Measurements from ENCODE around the gene PITPNM1. TPM values are rescaled to one million over a fixed set of nuclear protein-coding genes. Genes with fewer than 3 reads are reported as not detected.

Gene PITPNM1
- total and polyA plus RNA-seq, 2 experiments from 2014 or later, result 9.1 to 57.1 TPM

DNA sequence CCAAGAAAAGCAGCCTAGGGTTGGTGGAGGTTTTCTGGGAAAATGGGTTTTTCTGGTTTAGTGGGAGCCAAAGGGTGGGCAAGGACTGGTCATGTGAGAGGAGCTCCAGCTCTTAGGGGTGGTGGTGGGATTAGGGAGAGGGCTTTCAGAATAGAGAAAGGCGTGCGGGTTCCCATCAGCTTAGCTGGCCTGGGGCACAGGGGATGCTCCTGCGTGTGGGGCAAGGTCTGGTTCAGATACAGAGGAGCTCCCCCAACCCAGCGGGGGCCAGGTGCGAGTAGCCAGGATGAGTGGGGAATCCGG lies 36.8 kb downstream of the PITPNM1 start (continued):
- TF ChIP-seq, protein P1, sequence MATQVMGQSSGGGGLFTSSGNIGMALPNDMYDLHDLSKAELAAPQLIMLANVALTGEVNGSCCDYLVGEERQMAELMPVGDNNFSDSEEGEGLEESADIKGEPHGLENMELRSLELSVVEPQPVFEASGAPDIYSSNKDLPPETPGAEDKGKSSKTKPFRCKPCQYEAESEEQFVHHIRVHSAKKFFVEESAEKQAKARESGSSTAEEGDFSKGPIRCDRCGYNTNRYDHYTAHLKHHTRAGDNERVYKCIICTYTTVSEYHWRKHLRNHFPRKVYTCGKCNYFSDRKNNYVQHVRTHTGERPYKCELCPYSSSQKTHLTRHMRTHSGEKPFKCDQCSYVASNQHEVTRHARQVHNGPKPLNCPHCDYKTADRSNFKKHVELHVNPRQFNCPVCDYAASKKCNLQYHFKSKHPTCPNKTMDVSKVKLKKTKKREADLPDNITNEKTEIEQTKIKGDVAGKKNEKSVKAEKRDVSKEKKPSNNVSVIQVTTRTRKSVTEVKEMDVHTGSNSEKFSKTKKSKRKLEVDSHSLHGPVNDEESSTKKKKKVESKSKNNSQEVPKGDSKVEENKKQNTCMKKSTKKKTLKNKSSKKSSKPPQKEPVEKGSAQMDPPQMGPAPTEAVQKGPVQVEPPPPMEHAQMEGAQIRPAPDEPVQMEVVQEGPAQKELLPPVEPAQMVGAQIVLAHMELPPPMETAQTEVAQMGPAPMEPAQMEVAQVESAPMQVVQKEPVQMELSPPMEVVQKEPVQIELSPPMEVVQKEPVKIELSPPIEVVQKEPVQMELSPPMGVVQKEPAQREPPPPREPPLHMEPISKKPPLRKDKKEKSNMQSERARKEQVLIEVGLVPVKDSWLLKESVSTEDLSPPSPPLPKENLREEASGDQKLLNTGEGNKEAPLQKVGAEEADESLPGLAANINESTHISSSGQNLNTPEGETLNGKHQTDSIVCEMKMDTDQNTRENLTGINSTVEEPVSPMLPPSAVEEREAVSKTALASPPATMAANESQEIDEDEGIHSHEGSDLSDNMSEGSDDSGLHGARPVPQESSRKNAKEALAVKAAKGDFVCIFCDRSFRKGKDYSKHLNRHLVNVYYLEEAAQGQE (IDR thresholded peaks at IDR 0.05; ENCODE audit: unreplicated experiment), result no peak
- no peak for TF ChIP-seq CREB1 (CRISPR knock-in tag; IDR thresholded peaks at IDR 0.05; ENCODE audit: low read depth)
- no peak for TF ChIP-seq JUNB (IDR thresholded peaks at IDR 0.05; ENCODE audit: unreplicated experiment)
- no peak for TF ChIP-seq ZNF462 (CRISPR knock-in tag; IDR thresholded peaks at IDR 0.05)
- no peak for TF ChIP-seq ZNF331 (CRISPR knock-in tag; IDR thresholded peaks at IDR 0.05; ENCODE audit: low read depth)
- no peak for TF ChIP-seq ZNF114 (CRISPR knock-in tag; IDR thresholded peaks at IDR 0.05)
- no peak for TF ChIP-seq EZH2phosphoT487 (IDR thresholded peaks at IDR 0.05; ENCODE audit: unreplicated experiment)
